K562 (cell line): Measurements from ENCODE around the gene TTC31. TPM values are rescaled to one million over a fixed set of nuclear protein-coding genes. Genes with fewer than 3 reads are reported as not detected.

ENCODE experiments used
- BMI1 ChIP-seq: fragments of 150-350 bp; IDR thresholded peaks from 2 replicates; pipeline ENCODE4 v1.6.1; 2014; ENCODE audit warnings: low read length
- CC2D1A ChIP-seq: fragments of 450-650 bp; IDR thresholded peaks from 2 replicates; pipeline ENCODE4 v1.6.1; 2017; ENCODE audit warnings: mild to moderate bottlenecking
- COPS2 ChIP-seq: fragments of 450-650 bp; conservative IDR thresholded peaks from 2 replicates; pipeline ENCODE4 v1.6.1; 2016; ENCODE audit warnings: mild to moderate bottlenecking, moderate library complexity
- E2F3 ChIP-seq: fragments of 250-450 bp; sonication (Bioruptor Pico); IDR thresholded peaks from 2 replicates; pipeline ENCODE4 v1.4.0; 2020; ENCODE audit warnings: mild to moderate bottlenecking
- ETV5 ChIP-seq: sonication (generic); formaldehyde crosslinking; IDR thresholded peaks from 2 replicates; pipeline ENCODE4 v1.4.0; 2020; ENCODE audit warnings: low read depth, mild to moderate bottlenecking, missing genetic modification reagents
- FOS ChIP-seq: IDR thresholded peaks from 3 replicates; pipeline ENCODE4 v1.6.1; 2011; ENCODE audit not compliant: insufficient read length; ENCODE audit errors: extremely low read depth
- FOXM1 ChIP-seq, 2 experiments: fragments of 450-650 bp in 1 of 2; sonication (generic) in 1 of 2; formaldehyde crosslinking in 1 of 2; IDR thresholded peaks; 2 replicates each; pipeline versions ENCODE4 v1.6.1 to v1.9.0; 2017 to 2022; ENCODE audit warnings: low read depth in 2 of 2, mild to moderate bottlenecking in 2 of 2, missing genetic modification reagents in 1 of 2, moderate library complexity in 1 of 2
- LCOR ChIP-seq: sonication (generic); formaldehyde crosslinking; IDR thresholded peaks from 2 replicates; pipeline ENCODE4 v1.8.0; 2022; ENCODE audit warnings: mild to moderate bottlenecking, missing genetic modification reagents
- MBD2 ChIP-seq: sonication (generic); IDR thresholded peaks from 2 replicates; pipeline ENCODE4 v1.6.1; 2016; ENCODE audit warnings: low read depth, borderline replicate concordance
- MYC ChIP-seq, 2 experiments: fragments of 250-450 bp in 1 of 2; sonication (Bioruptor Pico) in 1 of 2; IDR thresholded peaks; 2 replicates each; pipeline versions ENCODE4 v1.5.1 to v1.6.1; 2012 to 2021; ENCODE audit warnings: low read depth in 2 of 2, borderline replicate concordance in 1 of 2, improper control_type of control experiment in 1 of 2, low read length in 1 of 2, mild to moderate bottlenecking in 1 of 2, moderate library complexity in 1 of 2
- POLR2A ChIP-seq: fragments of 450-650 bp; conservative IDR thresholded peaks from 2 replicates; pipeline ENCODE4 v1.6.1; 2016
- RFX7 ChIP-seq: fragments of 250-450 bp; sonication (Bioruptor Pico); IDR thresholded peaks from 2 replicates; pipeline ENCODE4 v1.5.1; 2021; ENCODE audit warnings: mild to moderate bottlenecking
- TEAD1 ChIP-seq, 2 experiments: fragments of 450-650 bp in 1 of 2; sonication (generic) in 1 of 2; formaldehyde crosslinking; IDR thresholded peaks; 2 replicates each; pipeline versions ENCODE4 v1.4.0 to v1.8.0; 2020 to 2022; ENCODE audit warnings: mild to moderate bottlenecking in 2 of 2, missing genetic modification reagents in 1 of 2
- THRAP3 ChIP-seq: fragments of 450-650 bp; IDR thresholded peaks from 2 replicates; pipeline ENCODE4 v1.6.1; 2016; ENCODE audit warnings: mild to moderate bottlenecking, inconsistent platforms, borderline replicate concordance
- ZNF699 ChIP-seq: fragments of 250-450 bp; sonication (Bioruptor Pico); IDR thresholded peaks from 2 replicates; pipeline ENCODE4 v1.8.0; 2021; ENCODE audit warnings: mild to moderate bottlenecking, moderate library complexity; ENCODE audit not compliant: insufficient replicate concordance
- polyA plus RNA-seq, 8 experiments: library from polyadenylated mRNA; depleted of rRNA in 4 of 8; stranded (reverse) in 5 of 8; unstranded in 3 of 8; fragments of >200 nt; fragmentation: Nextera tagmentation in 2 of 8; fragmentation: Illumina TruSeq in 1 of 8; extraction: Ambion mirVana in 2 of 8; extraction: Trizol in 1 of 8; gene quantifications; 2 replicates each; pipeline versions ENCODE4 v1.2.1 to v1.2.3, GENCODE V29; 2011 to 2014; ENCODE audit warnings: inconsistent platforms in 1 of 8, missing spikeins in 1 of 8
- total RNA-seq, 7 experiments: library from RNA; depleted of rRNA in 6 of 7; stranded (reverse); fragments of >200 nt in 6 of 7; fragmentation: Illumina TruSeq in 2 of 7; extraction: Trizol in 2 of 7; gene quantifications; 2 replicates each; pipeline versions ENCODE4 v1.2.1 to v1.2.3, GENCODE V29; 2011 to 2021; ENCODE audit warnings: low replicate concordance in 1 of 7
- TF ChIP-seq, protein P1 (sequence below): fragments of 450-650 bp; IDR thresholded peaks from 2 replicates; pipeline ENCODE4 v1.6.1; 2016
- TF ChIP-seq, protein P2 (sequence below), 2 experiments: fragments of 150-350 bp in 1 of 2; IDR thresholded peaks; 2 replicates each; pipeline ENCODE4 v1.6.1; 2012 to 2016; ENCODE audit warnings: low read depth in 2 of 2, low read length in 2 of 2, mild to moderate bottlenecking in 1 of 2, moderate library complexity in 1 of 2
- TF ChIP-seq, protein P3 (sequence below), 2 experiments: fragments of 450-650 bp; IDR thresholded peaks; 2 replicates each; pipeline ENCODE4 v1.6.1; 2016
- TF ChIP-seq, protein P4 (sequence below): conservative IDR thresholded peaks from 2 replicates; pipeline ENCODE4 v1.6.1; 2011; ENCODE audit warnings: low read depth, mild to moderate bottlenecking, low read length; ENCODE audit not compliant: control insufficient read depth

The TTC31 gene
- total and polyA plus RNA-seq, 9 of the 15 experiments (the other 6 are each of a cell fraction or from before 2014, with no cell fraction given), result 4.7 to 30.5 (median 15.9) TPM

DNA sequence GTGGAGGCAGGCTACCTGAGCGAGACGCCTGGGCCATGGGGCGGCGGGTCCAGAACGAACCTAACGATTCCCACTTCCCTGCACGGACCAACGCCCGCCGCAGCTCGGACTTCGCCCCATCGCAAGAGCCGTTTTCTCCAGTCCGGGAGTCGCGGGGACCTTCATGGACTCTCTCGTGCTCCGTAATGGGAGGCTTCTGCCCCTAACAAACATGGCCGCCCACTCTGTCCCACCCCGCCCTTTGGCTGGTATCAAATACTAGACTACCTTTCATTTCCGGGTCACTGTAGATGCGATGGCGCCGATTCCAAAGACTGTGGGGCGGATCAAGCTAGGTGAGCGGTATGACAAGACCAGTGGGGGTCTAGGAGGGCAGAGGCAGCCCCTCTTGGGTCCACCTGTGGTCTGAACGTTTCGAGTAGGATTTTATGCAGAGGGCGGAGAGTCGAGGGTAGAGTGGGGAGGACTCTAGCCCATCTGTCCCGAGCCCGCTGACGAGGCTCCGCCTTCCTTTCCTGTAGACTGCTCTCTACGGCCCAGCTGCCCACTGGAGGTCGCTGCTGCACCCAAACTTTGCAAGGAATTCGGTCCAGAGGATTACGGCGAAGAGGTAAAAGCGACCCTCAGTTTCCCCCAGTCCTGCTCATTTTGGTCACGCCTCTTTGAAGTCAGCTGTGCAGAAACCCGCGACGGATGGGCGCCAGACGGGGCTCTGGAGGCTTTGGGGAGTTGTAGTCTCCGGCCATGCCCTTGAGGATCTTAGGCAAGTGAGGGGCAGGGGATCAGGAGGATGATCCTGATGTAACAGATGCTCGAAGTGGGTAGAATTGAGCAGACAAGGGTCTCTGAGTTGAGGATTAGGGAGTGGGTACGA is at the start of gene TTC31, which contains the start of gene CCDC142 (continued):
- TF ChIP-seq, protein P1, sequence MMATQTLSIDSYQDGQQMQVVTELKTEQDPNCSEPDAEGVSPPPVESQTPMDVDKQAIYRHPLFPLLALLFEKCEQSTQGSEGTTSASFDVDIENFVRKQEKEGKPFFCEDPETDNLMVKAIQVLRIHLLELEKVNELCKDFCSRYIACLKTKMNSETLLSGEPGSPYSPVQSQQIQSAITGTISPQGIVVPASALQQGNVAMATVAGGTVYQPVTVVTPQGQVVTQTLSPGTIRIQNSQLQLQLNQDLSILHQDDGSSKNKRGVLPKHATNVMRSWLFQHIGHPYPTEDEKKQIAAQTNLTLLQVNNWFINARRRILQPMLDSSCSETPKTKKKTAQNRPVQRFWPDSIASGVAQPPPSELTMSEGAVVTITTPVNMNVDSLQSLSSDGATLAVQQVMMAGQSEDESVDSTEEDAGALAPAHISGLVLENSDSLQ, result peak; percentile 40
- TF ChIP-seq LCOR (0 out of 2 replicates have a peak, but pooled peaks have one; percentile 77), FOS (no peak), COPS2 (no peak), TEAD1 (CRISPR knock-in tag; IDR thresholded peaks at IDR 0.05) (peak; percentile 27 to 58; a peak in 1 of 4 replicates), THRAP3 (no peak), RFX7 (CRISPR knock-in tag) (no peak), ZNF699 (no peak), FOXM1 (IDR thresholded peaks at IDR 0.05; ENCODE audit: low read depth) (no peak), FOXM1 (CRISPR knock-in tag; IDR thresholded peaks at IDR 0.05; ENCODE audit: low read depth) (no peak), POLR2A (peak; percentile 91), CC2D1A (no peak; the same call in 1 of the 2 replicates), BMI1 (no peak), MYC (IDR thresholded peaks at IDR 0.05; ENCODE audit: low read depth, low read length) (peak; percentile 41; the same call in 1 of the 2 replicates), MYC (CRISPR knock-in tag; IDR thresholded peaks at IDR 0.05; ENCODE audit: borderline replicate concordance, low read depth) (no peak), ETV5 (CRISPR knock-in tag) (no peak), MBD2 (peak; percentile 93), E2F3 (CRISPR knock-in tag) (no peak)
- TF ChIP-seq, protein P2, sequence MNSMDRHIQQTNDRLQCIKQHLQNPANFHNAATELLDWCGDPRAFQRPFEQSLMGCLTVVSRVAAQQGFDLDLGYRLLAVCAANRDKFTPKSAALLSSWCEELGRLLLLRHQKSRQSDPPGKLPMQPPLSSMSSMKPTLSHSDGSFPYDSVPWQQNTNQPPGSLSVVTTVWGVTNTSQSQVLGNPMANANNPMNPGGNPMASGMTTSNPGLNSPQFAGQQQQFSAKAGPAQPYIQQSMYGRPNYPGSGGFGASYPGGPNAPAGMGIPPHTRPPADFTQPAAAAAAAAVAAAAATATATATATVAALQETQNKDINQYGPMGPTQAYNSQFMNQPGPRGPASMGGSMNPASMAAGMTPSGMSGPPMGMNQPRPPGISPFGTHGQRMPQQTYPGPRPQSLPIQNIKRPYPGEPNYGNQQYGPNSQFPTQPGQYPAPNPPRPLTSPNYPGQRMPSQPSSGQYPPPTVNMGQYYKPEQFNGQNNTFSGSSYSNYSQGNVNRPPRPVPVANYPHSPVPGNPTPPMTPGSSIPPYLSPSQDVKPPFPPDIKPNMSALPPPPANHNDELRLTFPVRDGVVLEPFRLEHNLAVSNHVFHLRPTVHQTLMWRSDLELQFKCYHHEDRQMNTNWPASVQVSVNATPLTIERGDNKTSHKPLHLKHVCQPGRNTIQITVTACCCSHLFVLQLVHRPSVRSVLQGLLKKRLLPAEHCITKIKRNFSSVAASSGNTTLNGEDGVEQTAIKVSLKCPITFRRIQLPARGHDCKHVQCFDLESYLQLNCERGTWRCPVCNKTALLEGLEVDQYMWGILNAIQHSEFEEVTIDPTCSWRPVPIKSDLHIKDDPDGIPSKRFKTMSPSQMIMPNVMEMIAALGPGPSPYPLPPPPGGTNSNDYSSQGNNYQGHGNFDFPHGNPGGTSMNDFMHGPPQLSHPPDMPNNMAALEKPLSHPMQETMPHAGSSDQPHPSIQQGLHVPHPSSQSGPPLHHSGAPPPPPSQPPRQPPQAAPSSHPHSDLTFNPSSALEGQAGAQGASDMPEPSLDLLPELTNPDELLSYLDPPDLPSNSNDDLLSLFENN (IDR thresholded peaks at IDR 0.05; ENCODE audit: low read depth in 2 of 2, low read length in 2 of 2), result 0 out of 4 replicates have a peak, but pooled peaks of 1 of the 2 experiments have one; percentile 35
- TF ChIP-seq, protein P3, sequence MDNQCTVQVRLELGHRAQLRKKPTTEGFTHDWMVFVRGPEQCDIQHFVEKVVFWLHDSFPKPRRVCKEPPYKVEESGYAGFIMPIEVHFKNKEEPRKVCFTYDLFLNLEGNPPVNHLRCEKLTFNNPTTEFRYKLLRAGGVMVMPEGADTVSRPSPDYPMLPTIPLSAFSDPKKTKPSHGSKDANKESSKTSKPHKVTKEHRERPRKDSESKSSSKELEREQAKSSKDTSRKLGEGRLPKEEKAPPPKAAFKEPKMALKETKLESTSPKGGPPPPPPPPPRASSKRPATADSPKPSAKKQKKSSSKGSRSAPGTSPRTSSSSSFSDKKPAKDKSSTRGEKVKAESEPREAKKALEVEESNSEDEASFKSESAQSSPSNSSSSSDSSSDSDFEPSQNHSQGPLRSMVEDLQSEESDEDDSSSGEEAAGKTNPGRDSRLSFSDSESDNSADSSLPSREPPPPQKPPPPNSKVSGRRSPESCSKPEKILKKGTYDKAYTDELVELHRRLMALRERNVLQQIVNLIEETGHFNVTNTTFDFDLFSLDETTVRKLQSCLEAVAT (IDR thresholded peaks at IDR 0.05), result peak in 1 of 2 experiments; percentile 30; a peak in 1 of 4 replicates
- TF ChIP-seq, protein P4, sequence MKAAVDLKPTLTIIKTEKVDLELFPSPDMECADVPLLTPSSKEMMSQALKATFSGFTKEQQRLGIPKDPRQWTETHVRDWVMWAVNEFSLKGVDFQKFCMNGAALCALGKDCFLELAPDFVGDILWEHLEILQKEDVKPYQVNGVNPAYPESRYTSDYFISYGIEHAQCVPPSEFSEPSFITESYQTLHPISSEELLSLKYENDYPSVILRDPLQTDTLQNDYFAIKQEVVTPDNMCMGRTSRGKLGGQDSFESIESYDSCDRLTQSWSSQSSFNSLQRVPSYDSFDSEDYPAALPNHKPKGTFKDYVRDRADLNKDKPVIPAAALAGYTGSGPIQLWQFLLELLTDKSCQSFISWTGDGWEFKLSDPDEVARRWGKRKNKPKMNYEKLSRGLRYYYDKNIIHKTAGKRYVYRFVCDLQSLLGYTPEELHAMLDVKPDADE, result peak; percentile 63
